PC-3 (cell line): ENCODE data around the gene IRGC. TPM values are rescaled to one million over a fixed set of nuclear protein-coding genes. Genes with fewer than 3 reads are reported as not detected.

Experiments
- ATAC-seq: fragments of 200-7000 bp; cut with Tn5 transposase; 2 replicates; pipeline ENCODE4 v1.9.1; 2020; ENCODE audit warnings: mild to moderate bottlenecking, moderate library complexity
- BruUV-seq: library from RNA; stranded (reverse); fragments of 400-500 nt; replicated peaks from 2 replicates; lab custom pipeline; 2021; lab: Mats Ljungman, UMichigan
- CTCF ChIA-PET: fragments of 300-600 bp; sonication (Branson Sonifier 250); formaldehyde crosslinking; loops from one replicate; lab custom pipeline; 2022; ENCODE audit warnings: antibody characterized with exemption; lab: Charles Lee
- POLR2A ChIA-PET: fragments of 300-600 bp; sonication (Branson Sonifier 250); formaldehyde crosslinking; loops from one replicate; lab custom pipeline; 2022; ENCODE audit warnings: antibody characterized with exemption; ENCODE audit not compliant: unreplicated experiment; lab: Charles Lee
- DNase-seq: peaks from one replicate; pipeline ENCODE4 v3.0.0-alpha.2; 2015
- H2AFZ ChIP-seq: fragments of 300-600 bp; sonication (generic); 2 replicates; pipeline ENCODE4 v1.6.0; 2016; ENCODE audit warnings: antibody characterized with exemption, low read length
- H3F3A ChIP-seq: fragments of 300-600 bp; sonication (generic); one replicate; pipeline ENCODE4 v1.6.0; 2017; ENCODE audit warnings: antibody characterized with exemption, low read length, control low read depth, mild to moderate bottlenecking; ENCODE audit not compliant: unreplicated experiment
- H3K27ac ChIP-seq: fragments of 300-600 bp; sonication (generic); 2 replicates; pipeline ENCODE4 v1.5.1; 2016; ENCODE audit warnings: mild to moderate bottlenecking, low read length
- H3K27me3 ChIP-seq: fragments of 300-600 bp; sonication (generic); 2 replicates; pipeline ENCODE4 v1.6.1; 2016; ENCODE audit warnings: low read length, mixed read lengths
- H3K36me3 ChIP-seq: fragments of 300-600 bp; sonication (generic); 2 replicates; pipeline ENCODE4 v1.6.1; 2016; ENCODE audit warnings: low read depth, mixed run types, low read length, mixed read lengths
- H3K4me1 ChIP-seq: fragments of 300-600 bp; sonication (generic); 2 replicates; pipeline ENCODE4 v1.5.1; 2016; ENCODE audit warnings: low read length; ENCODE audit not compliant: insufficient read depth
- H3K4me2 ChIP-seq: fragments of 300-600 bp; sonication (generic); 2 replicates; pipeline ENCODE4 v1.6.0; 2016; ENCODE audit warnings: low read length
- H3K4me3 ChIP-seq: fragments of 300-600 bp; sonication (generic); 2 replicates; pipeline ENCODE4 v1.5.1; 2016; ENCODE audit warnings: mild to moderate bottlenecking, low read length, mixed read lengths
- H3K79me2 ChIP-seq: fragments of 300-600 bp; sonication (generic); 2 replicates; pipeline ENCODE4 v1.6.1; 2017; ENCODE audit warnings: low read length, mixed read lengths
- H3K9ac ChIP-seq: fragments of 300-600 bp; sonication (generic); 2 replicates; pipeline ENCODE4 v1.6.0; 2016; ENCODE audit warnings: mild to moderate bottlenecking, low read length
- H3K9me2 ChIP-seq: fragments of 300-600 bp; sonication (generic); replicated peaks from 2 replicates; pipeline ENCODE4 v1.6.1; 2016; ENCODE audit warnings: mixed run types, low read length, mixed read lengths
- H3K9me3 ChIP-seq: fragments of 300-600 bp; sonication (generic); 2 replicates; pipeline ENCODE4 v1.6.1; 2016; ENCODE audit warnings: low read length, mixed read lengths
- H4K20me1 ChIP-seq: fragments of 300-600 bp; sonication (generic); 2 replicates; pipeline ENCODE4 v1.6.1; 2016; ENCODE audit warnings: low read length, mixed read lengths
- EZH2 ChIP-seq: fragments of 300-600 bp; sonication (generic); IDR thresholded peaks from one replicate; pipeline ENCODE4 v1.6.1; 2017; ENCODE audit warnings: antibody characterized with exemption, mild to moderate bottlenecking, low read length; ENCODE audit not compliant: unreplicated experiment
- EZH2phosphoT487 ChIP-seq: fragments of 300-600 bp; sonication (generic); IDR thresholded peaks from 2 replicates; pipeline ENCODE4 v1.6.1; 2018; ENCODE audit warnings: mild to moderate bottlenecking, antibody characterized with exemption, low read length, borderline replicate concordance
- intact Hi-C: fragments of 100-400 bp; cut with micrococcal nuclease; formaldehyde crosslinking; loops from 2 replicates; pipeline ENCODE4 v1.9.0; 2023
- total RNA-seq: library from RNA; depleted of rRNA; stranded (reverse); fragments of >200 nt; gene quantifications from 2 replicates; pipeline ENCODE4 v1.2.3, GENCODE V29; 2014
- TF ChIP-seq, protein P1 (sequence below): fragments of 300-600 bp; sonication (generic); conservative IDR thresholded peaks from 2 replicates; pipeline ENCODE4 v1.5.1; 2017; ENCODE audit warnings: antibody characterized with exemption, low read depth, mild to moderate bottlenecking, low read length

The IRGC gene
- total RNA-seq, 1 experiment from 2014 or later: not detected

DNA sequence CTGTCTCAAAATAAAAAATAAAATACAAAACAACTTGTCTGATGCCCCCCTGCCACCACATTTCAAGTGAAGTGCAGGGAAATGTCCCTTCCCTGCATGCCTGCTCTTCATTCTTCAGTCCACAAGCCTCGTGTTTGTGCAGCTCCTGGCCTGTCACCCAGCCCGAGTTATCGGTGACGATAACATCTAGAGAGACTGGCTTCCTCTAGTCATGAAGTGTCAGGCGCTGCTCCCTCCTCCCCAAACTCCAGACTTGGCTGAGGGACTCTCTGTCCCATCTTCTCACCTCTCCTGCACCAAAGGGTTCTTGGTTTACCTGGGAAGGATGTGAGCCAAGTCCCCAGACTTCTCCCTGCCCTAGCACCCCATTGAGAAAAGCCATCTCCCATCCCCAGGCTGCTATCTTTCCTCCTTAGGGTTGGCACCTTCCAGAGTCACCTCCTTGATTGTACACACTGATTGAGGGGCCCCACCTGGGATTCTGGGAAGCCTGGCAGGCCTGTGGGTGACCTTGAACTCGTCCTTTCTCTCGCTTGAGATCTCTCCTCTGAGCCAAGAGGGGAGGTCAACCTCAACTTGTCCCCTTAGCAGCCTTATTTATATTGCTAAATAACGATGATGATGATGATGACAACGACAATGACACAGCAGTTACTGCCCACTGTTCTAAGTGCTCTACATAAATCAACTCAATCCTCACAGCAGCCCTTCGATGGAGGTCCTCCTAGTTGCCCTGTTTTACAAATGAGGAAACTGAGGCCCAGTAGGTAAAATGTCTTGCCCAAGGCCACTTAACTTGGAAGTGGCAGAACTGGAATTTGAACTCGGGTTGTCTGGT, 32.8 kb upstream of the IRGC start:
- H3K27me3 ChIP-seq: no peaks in the 10 kb centered on the region
- no peaks in the 10 kb centered on the region; the same call in 1 of the 2 replicates for H3K4me1 ChIP-seq
- H3K9me2 ChIP-seq: no peaks in the 10 kb centered on the region
- POLR2A ChIA-PET: no interaction called here
- no peak overlapping the region for H3K27ac ChIP-seq
- no peak overlapping the region for H3K4me3 ChIP-seq
- TF ChIP-seq EZH2: no peak
- TF ChIP-seq, protein P1, sequence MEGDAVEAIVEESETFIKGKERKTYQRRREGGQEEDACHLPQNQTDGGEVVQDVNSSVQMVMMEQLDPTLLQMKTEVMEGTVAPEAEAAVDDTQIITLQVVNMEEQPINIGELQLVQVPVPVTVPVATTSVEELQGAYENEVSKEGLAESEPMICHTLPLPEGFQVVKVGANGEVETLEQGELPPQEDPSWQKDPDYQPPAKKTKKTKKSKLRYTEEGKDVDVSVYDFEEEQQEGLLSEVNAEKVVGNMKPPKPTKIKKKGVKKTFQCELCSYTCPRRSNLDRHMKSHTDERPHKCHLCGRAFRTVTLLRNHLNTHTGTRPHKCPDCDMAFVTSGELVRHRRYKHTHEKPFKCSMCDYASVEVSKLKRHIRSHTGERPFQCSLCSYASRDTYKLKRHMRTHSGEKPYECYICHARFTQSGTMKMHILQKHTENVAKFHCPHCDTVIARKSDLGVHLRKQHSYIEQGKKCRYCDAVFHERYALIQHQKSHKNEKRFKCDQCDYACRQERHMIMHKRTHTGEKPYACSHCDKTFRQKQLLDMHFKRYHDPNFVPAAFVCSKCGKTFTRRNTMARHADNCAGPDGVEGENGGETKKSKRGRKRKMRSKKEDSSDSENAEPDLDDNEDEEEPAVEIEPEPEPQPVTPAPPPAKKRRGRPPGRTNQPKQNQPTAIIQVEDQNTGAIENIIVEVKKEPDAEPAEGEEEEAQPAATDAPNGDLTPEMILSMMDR: no peak
- no peak for TF ChIP-seq EZH2phosphoT487
- H3K79me2 ChIP-seq: no peaks in the 10 kb centered on the region
- no peaks in the 10 kb centered on the region for H4K20me1 ChIP-seq
- BruUV-seq: no TSS peak
- ATAC-seq (no peak), DNase-seq (no peak)
- no peaks in the 10 kb centered on the region for H3K36me3 ChIP-seq
- CTCF ChIA-PET: interaction anchor here (0.9 kb wide), 1 partner anchor 98 kb away, joined by 5 read pairs; the partner anchor contains the start of gene KCNN4
- intact Hi-C loops: no loop called here
- H2AFZ ChIP-seq: no peak overlapping the region
- no peaks in the 10 kb centered on the region for H3K9me3 ChIP-seq
- no peak overlapping the region for H3K4me2 ChIP-seq
- no peak overlapping the region for H3K9ac ChIP-seq
- no peaks in the 10 kb centered on the region for H3F3A ChIP-seq

DNA sequence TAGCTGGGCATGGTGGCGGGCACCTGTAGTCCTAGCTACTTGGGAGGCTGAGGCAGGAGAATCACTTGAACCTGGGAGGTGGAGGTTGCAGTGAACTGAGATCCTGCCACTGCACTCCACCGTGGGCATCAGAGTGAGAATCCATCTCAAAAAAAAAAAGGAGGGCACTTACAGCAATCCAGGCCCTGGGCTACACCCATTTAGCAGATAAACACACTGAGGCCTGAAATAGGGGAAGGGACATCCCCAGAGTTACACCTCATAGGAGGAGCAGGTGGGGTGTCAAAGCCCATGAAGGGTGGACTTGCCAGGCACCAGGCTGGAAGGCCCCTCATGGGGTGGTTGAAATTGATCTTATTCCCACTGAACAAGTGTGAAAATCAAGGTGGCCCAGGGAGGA, 32.0 kb upstream of the IRGC start:
- no TSS peak for BruUV-seq
- POLR2A ChIA-PET: no interaction called here
- intact Hi-C loops: no loop called here

More for the DNA sequence above, 32.0 kb upstream of the IRGC start:
- no peaks in the 10 kb centered on the region for H3K79me2 ChIP-seq
- H3K27ac ChIP-seq: no peak overlapping the region
- H3K9me3 ChIP-seq: no peaks in the 10 kb centered on the region
- no peak overlapping the region for H3K4me3 ChIP-seq
- CTCF ChIA-PET: no interaction called here
- ATAC-seq: no peak
- no peaks in the 10 kb centered on the region for H4K20me1 ChIP-seq
- no peaks in the 10 kb centered on the region; the same call in 1 of the 2 replicates for H3K4me1 ChIP-seq
- H2AFZ ChIP-seq: no peak overlapping the region
- no peaks in the 10 kb centered on the region for H3K9me2 ChIP-seq
- DNase-seq: no peak
- TF ChIP-seq, protein P1: no peak
- TF ChIP-seq EZH2phosphoT487 (no peak), EZH2 (no peak)
- H3K9ac ChIP-seq: no peak overlapping the region
- no peaks in the 10 kb centered on the region for H3K36me3 ChIP-seq
- H3F3A ChIP-seq: no peaks in the 10 kb centered on the region
- H3K27me3 ChIP-seq: no peaks in the 10 kb centered on the region
- H3K4me2 ChIP-seq: no peak overlapping the region
